Nucleus accumbens (tissue), 56 donors: Measurements from ENCODE around the gene PITPNM1.

ENCODE experiments used
- DNase-seq, 56 donors: peaks; one replicate each; lab custom pipeline; 2025; lab: John Stamatoyannopoulos, UW

PITPNM1 gene

GRCh38 chr11:67449116-67449844 lies 55.9 kb downstream of the PITPNM1 start:
- peak in 1 of 56 donors; percentile 7 for DNase-seq

GRCh38 chr11:67448220-67448609 lies 56.9 kb downstream of the PITPNM1 start:
- no peak for DNase-seq

GRCh38 chr11:67445515-67445914 lies 59.6 kb downstream of the PITPNM1 start:
- DNase-seq: no peak

- DNase-seq: no peak
Observed at GRCh38 chr11:67442504-67443404, 62.4 kb downstream of the PITPNM1 start.
